Hindlimb muscle (tissue), 1 donor: ENCODE data around the gene ANKRD24. TPM values are rescaled to one million over a fixed set of nuclear protein-coding genes. Genes with fewer than 3 reads are reported as not detected.
A peak's percentile ranks its signal among the peaks of the same experiment; 100 is the strongest.
"Not testable (repeated sequence)": the region's sequence is repeated elsewhere in the genome, so short reads cannot be mapped to it uniquely, and the experiment has no call there.

Experiments used
- DNase-seq: peaks from one replicate; pipeline ENCODE4 v3.0.0-alpha.2; 2013
- polyA plus RNA-seq: library from polyadenylated mRNA; unstranded; fragments of 120-200 nt; gene quantifications from one replicate; pipeline ENCODE4 v1.2.1, GENCODE V29; 2013; ENCODE audit not compliant: insufficient read length

Gene ANKRD24
- polyA plus RNA-seq: 1.6 TPM

- DNase-seq: peak; percentile 97
These were observed at the start of gene ANKRD24, which contains the start of gene SIRT6 for GRCh38 chr19:4182084-4182810. Gene ANKRD24 (plus strand): TSS chr19:4182689. CDS start chr19:4186426, 3,737 bp downstream. Gene SIRT6 (minus strand): TSS chr19:4182563. CDS start chr19:4182539, 24 bp downstream.

- DNase-seq: peak; percentile 24
These were observed 48.1 kb upstream of the ANKRD24 start for GRCh38 chr19:4134351-4134750.

DNA sequence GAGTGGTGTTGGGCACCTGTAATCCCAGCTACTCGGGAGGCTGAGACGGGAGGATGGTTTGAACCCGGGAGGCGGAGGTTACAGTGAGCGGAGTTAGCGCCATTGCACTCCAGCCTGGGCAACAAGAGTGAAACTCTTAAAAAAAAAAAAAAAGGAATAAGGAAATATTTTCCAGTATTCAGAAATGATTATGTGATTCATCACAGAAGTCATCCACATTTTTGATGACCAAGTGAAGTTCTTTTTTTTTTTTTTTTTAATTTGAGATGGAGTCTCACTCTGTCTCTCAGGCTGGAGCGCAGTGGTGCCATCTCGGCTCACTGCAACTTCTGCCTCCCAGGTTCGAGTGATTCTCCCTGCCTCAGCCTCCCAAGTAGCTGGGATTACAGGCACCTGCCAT is 47.1 kb upstream of the ANKRD24 start:
- not testable (repeated sequence) for DNase-seq

GRCh38 chr19:4136680-4137088 is 45.8 kb upstream of the ANKRD24 start:
- DNase-seq: no peak

DNA sequence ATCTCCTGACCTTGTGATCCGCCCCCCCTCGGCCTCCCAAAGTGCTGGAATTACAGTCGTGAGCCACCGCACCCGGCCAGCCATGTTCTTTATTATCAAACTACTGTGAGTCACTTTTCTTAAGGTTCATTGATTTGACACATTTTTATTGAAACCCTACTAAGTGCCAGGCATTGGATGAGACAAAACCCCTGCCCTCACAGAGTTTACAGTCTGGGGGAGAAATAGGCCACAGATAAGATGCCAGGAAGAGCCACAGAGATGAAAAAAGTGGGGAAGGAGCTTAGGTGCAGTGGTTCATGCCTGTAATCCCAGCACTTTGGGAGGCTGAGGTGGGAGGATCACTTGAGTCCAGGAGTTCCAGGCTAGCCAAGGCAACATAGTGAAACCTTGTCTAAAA is 44.0 kb upstream of the ANKRD24 start:
- DNase-seq: no peak

DNA sequence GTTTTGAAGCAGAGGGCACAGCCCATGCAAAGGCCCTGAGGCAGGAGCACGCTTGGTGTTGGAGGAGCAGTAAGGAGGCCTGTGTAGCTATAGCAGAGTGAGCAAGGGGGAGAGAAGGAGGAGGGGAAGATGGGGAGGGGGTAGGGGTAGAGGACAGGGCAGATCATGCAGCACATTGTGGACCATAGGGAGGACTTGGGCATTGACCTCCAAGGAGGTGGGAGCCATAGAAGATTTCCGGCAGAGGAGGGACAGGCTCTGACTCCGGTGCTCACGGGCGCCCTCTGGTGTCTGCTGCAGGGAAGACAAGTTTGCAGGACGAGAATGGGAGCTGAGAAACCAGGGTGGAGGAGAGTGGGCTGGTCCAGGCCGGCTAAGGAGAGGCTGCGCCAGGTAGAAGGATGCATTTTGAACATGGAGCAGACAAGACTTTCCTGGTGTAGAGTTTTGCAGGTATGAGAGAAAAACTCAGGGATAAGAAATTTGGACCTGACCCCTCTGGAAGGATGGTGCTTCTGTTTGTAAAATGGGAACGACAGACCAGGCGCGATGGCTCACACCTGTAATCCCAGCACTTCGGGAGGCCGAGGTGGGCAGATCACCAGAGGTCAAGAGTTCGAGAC is 42.8 kb upstream of the ANKRD24 start:
- DNase-seq: peak; percentile 27

DNA sequence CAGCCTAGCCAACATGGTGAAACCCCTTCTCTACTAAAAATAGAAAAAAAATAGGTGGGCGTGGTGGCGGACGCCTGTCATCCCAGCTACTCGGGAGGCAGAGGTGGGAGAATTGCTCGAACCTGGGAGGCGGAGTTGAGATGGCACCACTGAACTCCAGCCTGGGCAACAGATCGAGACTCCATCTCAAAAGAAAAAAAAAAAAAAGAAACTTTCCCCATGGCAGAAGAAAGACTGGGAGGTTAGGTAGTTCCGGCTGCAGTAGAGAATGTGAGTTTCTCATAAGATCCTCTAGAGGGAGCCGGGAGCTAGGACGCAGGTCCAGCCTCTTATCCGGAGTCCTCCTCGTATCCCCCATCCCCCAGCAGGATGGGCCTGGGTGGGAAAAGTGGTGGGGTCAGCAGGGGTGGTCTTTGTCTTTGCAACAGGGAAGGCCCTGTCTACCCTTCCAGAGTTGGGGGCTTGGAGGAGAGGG is 42.2 kb upstream of the ANKRD24 start:
- no peak for DNase-seq

- not testable (repeated sequence) for DNase-seq
These were observed 39.6 kb upstream of the ANKRD24 start for GRCh38 chr19:4142916-4143315.

- no peak for DNase-seq
These were observed 37.7 kb upstream of the ANKRD24 start for GRCh38 chr19:4144666-4145249.

DNA sequence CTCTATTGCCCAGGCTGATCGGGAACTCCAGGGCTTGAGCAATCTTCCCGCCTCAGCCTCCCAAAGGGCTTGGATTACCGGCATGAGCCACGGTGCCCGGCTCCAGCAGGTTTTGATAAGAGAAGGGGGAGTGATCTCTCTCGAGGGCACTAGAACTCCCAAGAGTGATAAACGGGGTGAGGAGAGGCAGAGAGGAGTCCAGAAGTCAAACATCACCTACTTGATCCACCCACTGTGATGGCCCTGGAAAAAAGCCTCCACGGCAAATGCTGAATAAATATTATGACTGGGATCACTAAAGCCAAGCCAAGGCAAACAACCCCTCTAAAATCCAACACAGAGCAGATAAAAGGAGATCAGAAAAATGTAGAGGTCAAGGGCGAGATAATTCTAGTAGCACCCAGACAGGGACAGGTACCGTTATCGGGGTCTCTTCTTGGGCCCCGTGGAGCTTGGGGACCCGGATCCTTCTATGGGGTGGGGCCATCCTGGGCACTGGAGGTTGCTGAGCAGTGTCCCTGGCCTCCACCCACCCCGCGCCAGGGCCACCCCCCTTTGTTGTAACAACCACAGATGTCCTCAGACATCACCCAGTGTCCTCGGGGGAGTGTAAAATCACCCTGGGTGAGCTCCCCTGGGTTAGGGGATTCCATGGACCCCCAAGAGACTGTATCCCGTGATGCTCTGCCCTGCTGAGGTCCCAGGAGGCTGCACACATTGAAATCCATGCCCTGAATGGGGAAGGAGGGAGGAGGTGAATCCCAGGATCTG is 32.8 kb upstream of the ANKRD24 start:
- DNase-seq: no peak

- no peak for DNase-seq
These were observed 30.9 kb upstream of the ANKRD24 start for GRCh38 chr19:4151623-4152022.

DNA sequence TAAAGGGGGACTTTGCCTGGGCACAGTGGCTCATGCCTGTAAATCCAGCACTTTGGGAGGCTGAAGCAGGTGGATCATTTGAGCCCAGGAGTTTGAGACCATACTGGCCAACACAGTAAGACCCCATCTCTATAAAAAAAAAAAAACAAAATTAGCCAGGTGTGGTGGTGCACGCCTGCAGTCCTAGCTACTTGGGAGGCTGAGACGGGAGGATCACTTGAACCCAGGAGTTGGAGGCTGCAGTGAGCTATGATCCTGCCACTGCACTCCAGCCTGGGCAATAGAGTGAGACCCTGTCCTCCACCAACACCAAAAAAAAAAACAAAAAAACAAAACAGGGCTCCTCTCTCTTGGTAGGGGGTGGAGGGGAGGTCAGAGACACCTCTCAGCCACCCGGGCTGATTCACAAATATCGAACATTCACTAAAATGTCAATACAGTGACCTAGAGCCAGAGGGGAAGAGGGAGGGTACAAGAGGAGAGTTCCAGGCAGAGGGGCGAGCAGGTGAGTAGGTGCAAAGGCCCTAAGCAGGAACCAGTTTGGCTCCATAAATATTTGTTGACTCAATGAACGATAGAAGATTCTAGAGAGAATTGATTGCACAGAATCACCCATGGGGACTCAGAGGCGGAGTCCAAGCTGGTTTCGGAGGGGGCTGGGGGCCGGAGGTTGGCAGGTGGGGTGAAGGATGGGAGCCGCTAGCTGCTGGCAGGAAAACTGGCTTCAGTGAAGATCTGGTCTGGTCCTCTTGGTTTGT is 30.1 kb upstream of the ANKRD24 start:
- no peak for DNase-seq

DNA sequence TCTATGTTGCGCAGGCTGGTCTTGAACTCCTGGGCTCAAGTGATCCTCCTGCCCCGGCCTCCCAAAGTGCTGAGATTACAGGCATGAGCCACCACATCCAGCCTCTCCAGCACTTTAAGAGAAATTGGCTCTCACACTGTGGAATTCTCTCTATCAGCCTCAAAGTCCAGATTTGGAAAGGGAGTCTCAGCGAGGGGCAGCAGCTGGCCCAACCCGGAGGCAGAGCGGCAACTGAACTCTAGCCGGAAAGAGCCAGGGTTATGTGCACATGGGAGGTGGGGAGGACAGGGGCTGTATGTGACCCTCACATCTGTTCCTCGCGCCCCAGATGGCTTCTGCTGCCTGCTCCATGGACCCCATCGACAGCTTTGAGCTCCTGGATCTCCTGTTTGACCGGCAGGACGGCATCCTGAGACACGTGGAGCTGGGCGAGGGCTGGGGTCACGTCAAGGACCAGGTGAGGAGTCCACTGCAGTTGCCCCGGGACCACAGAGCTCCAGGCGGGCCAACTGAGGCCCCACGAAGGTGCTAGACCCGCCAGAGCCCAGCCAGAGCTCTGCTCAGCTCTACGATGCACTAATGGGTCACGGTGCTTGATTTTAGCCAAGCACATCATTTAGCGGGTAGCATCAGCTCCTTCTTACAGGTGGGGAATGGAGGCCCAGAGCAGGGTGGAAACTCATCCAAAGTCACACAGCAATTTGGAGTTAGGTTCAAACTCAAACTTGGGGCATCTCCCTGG is 27.7 kb upstream of the ANKRD24 start:
- DNase-seq: no peak

- DNase-seq: no peak
These were observed 25.3 kb upstream of the ANKRD24 start for GRCh38 chr19:4157164-4157563.

GRCh38 chr19:4157971-4158370 is 24.5 kb upstream of the ANKRD24 start:
- DNase-seq: not testable (repeated sequence)

DNA sequence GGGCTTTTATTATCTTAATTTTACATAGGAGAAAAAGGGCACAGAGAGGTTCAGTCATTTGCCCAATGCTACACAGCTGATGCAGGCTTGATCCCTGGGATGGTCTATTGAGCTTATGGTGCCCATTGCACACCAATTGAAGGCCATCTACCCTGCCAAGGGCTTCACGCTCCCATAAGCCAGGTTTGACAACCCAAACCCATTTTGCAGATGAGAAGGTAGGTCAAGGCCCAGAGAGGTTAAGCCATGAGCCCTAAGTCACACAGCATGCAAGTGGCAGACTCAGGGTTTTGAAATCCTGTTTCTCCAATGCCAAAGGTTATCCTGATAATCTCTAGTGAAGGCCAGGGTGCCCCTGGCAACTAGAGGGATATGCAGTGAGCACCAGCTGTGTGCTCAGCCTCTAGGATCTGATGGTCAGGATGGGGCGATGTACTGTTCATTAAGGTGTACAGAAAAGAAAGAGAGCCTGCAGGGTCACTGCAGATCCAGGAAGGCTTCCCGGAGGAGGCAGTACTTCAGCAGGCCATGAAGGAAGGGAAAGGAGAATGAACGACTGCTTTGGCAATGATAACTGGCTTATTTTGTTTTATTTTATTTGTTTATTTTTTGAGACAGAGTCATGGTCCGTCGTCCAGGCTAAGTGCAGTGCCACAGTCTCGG is 20.9 kb upstream of the ANKRD24 start:
- no peak for DNase-seq

DNA sequence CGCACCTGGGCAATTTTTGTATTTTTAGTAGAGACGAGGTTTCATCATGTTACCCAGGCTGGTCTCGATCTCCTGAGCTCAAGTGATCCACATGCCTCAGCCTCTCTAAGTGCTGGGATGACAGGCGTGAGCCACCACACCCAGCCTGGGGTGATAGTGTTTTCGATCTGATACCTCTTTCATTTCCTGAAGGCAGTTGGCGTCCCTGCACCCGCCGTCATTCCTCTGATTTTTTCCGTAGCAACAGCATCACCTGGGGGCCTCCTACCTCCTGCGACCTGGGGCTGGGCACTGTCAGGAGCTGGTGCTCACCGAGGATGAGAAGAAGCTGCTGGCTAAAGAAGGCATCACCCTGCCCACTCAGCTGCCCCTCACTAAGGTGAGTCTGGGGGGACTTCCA is 18.2 kb upstream of the ANKRD24 start:
- no peak for DNase-seq

DNA sequence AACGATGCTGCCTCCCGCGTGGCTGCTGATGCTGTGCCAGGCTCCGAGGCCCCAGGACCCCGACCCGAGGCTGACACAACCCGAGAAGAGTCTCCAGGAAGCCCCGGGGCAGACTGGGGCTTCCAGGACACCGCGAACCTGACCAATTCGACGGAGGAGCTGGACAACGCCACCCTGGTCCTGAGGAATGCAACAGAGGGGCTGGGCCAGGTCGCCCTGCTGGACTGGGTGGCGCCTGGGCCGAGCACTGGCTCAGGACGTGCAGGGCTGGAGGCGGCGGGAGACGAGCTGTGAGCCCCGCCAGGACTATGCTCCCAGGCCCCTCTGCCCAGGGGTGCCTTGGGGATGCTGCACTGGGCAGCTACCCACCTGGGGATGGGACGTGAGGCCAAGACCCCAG is 10.8 kb upstream of the ANKRD24 start:
- DNase-seq: no peak

- DNase-seq: peak; percentile 64
These were observed 9.5 kb upstream of the ANKRD24 start for GRCh38 chr19:4172861-4173473.
